GM18502 (cell line): Measurements from ENCODE around the gene CDC14A.
"Not testable (repeated sequence)": the region's sequence is repeated elsewhere in the genome, so short reads cannot be mapped to it uniquely, and the experiment has no call there.

Source experiments
- ATAC-seq: cut with Tn5 transposase; IDR thresholded peaks from one replicate; pipeline ENCODE4 v1.9.1; 2021; ENCODE audit warnings: mild to moderate bottlenecking; ENCODE audit not compliant: unreplicated experiment, poor library complexity

CDC14A gene

DNA sequence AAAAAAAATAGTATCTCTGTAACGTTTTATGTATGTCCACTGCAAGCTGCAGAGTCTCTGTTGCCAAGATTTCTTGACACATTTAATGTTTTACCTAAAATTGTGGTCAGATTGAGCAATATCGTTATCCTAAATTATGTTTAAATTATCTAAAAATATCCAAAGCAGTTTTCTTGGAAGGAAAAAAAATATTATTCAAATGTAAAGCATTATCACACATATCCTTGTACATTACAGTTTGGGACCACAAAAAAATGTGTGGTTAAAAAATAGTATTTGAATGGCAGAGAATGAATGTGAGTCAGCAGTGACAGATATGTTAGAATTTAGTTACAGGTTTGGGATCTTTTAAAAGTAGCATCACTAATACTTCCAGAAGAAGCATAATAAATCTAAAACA, 21.2 kb upstream of the CDC14A start:
- not testable (repeated sequence) for ATAC-seq

DNA sequence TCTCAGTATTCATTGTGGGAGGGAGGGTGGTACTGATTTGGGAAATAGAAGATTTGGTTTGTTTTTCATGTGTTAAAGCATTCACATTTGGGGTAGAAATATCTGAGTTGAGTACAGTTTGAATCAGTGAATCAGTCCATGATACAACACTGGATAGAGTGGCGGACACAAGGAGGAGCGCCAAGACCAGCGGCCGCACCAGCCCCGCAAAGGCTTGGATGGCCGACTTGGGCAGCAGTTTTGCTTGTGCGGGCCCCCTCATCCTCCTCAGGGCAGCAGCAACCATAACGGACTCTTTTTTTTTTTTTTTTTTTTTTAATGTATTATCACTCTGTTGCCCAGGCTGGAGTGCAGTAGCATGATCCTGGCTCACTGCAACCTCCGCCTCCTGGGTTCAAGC, 20.0 kb upstream of the CDC14A start:
- ATAC-seq, result no peak

DNA sequence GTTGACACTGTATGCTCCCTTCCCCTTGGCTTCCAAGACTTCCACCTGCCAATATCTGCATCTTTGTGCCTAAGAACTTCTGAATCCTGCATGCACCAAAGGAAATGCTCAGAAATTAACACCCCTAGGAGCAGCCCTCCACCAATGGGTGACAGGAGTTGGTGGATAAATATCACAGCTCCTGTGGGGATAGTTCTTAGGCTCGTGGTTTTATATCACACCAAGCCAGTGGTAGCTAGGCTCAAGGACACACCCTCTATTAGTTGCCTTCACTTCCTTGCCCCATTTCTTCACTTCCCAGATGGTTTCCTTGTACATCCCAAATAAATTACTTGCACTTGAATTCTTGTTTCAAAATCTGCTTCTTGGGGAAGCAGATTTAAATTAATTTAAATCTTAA, 16.9 kb upstream of the CDC14A start:
- no peak for ATAC-seq

DNA sequence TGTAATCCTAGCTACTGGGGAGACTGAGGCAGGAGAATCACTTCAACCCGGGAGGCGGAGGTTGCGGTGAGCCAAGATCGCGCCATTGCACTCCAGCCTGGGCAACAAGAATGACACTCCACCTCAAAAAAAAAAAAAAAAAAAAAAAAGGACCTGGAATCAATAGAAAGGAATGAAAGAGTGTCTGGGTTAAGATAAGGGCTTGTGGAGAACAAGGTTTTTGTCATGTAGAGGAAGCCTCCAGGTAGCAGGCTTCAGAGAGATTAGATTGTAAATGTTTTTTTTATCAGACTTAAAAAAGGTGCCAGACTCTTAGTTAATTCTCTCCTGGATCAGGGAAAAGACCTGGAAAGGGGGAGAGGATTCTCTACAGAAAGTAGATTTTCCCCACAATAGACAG, 14.4 kb upstream of the CDC14A start:
- not testable (repeated sequence) for ATAC-seq

DNA sequence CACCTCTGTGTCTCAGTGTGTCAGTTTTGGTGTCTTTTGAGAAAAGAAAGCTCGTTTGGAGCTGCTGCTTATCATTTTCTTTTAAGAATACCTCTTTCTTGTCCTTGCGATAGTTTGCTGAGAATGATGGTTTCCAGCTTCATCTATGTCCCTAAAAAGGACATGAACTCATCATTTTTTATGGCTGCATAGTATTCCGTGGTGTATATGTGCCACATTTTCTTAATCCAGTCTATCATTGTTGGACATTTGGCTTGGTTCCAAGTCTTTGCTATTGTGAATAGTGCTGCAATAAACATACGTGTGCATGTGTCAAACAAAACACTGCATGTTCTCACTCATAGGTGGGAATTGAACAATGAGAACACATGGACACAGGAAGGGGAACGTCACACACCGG, 12.6 kb upstream of the CDC14A start:
- ATAC-seq, result not testable (repeated sequence)

DNA sequence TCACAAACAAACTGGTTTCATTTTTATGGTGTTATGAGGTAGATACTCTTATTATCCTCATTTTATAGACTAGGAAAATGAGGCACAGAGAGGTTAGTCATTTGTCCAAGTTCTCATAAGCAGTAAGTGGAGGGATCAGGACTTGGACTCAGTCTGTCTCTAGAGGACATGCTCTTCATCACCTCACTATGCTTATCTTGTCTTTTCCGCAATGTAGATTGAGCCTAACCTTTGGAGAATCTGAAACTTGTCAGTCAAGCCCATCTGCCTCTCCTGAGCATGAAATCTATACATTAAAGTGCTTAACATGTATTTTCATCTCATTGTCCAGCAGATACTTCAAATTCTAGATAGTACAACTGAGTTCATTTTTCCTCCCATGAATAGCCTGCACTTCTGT, 11.8 kb upstream of the CDC14A start:
- no peak for ATAC-seq

DNA sequence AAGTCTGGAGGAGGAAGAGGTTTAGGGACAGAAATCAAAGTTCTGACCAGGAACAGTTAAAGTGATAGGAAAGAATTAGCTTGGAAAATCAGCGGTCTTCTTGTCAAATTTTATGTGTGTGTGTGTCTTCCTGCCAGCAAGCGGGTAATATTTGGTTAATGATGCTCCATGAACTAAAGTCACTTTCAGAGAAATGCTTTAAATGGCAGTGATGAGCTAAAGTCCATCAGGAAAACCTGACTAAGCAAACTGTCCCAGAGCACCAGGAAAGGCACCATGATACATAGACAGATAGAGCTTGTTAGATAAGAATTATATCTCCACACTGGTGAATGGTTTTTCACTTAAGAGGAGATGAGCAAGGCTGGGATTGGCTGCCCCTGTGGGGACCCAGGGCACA, 10.0 kb upstream of the CDC14A start:
- ATAC-seq, result no peak

DNA sequence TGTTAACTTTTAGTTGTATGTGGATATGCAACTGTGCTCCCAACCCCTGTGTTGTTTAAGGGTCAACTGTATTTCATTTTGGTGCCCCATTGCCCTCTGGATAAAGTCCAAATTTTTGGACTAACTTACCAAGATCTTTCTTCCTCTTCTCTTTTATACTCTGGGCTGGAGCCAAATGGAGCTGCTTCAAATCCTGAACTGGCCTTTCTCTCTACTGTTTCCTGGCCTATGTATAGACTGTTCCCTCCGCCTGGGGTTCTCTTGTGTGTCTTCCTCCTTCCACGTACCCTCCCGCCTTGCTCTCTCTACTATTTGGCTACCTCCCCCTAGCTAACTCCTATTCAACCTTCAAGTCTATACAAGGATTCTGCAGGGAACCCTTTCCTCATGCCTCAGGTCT, 8.4 kb upstream of the CDC14A start:
- ATAC-seq, result no peak

DNA sequence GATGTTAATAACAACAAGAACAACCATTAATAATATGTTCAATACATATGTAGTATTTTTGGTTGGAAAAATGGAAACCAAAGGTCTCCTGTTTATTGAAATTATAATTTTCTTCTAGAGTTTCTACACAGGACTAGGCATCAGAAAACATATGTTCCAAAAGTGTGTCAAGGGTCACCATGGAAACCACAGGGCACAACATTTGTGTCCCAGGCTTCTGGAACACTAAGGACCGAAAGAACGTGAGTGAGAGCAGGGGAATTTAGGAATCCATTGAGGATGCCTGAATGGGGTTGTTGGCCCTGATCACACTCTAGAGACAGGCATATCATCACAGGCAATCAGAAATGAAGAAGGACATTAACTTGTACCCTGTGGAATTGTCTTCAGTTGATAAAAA, 7.5 kb upstream of the CDC14A start:
- ATAC-seq, result no peak

DNA sequence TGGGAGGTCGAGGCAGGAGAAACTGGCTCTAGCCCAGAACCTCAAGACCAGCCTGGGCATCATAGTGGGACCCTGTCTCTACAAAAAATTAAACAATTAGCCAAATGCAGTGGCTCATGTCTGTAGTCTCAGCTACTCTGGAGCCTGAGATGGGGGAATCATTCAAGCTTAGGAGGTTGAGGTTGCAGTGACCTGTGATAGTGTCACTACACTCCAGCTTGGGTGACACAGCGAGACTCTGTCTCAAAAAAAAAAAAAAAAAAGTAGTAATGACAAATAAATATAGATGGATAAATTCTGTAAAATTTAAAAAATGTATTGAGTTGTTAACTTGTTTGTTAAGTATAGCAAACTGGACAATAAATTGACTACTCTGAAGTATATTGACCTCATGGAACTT, 5.9 kb upstream of the CDC14A start:
- no peak for ATAC-seq

DNA sequence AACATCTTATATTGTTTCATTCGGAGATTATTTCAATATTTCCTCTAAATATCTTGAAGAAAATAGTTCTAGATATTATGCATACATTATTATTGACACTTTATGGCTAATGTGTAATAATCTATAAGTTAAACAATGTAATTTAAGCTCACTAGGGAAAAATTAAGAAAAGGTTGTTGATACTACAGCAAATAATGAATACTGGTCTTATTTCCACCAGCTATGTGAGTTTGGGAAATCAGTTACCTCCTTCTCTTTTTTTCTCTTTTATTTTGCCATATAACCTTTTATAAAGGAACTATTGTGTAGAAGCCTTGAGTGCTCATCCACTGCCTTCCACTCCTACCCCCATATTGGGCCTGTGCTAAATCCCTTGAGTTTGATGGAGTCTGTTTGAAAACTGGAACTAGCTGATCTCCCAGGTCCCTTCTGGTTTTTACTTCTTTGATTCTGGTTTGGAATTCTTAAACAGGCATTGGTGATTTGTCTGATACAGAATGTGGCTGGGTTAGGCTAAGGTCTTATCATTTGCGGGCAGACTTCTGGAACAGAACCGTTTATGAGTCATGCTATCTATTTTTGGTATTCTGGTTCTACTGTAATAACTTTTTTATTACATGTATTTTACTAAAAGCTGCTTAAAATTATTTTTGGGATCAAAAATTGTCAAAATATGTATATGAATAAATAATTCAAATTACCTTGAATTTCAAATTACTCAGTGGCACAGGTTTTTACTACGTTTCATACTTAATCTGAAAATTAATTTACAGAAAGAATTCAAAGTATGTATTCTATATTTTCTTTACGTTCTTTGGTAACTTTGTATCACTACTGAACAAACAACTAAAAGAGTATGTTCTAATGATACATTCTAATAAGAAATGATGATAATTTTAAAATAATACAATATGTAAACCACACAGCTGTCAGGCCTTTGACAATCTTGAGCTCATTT, 5.0 kb upstream of the CDC14A start:
- no peak for ATAC-seq

DNA sequence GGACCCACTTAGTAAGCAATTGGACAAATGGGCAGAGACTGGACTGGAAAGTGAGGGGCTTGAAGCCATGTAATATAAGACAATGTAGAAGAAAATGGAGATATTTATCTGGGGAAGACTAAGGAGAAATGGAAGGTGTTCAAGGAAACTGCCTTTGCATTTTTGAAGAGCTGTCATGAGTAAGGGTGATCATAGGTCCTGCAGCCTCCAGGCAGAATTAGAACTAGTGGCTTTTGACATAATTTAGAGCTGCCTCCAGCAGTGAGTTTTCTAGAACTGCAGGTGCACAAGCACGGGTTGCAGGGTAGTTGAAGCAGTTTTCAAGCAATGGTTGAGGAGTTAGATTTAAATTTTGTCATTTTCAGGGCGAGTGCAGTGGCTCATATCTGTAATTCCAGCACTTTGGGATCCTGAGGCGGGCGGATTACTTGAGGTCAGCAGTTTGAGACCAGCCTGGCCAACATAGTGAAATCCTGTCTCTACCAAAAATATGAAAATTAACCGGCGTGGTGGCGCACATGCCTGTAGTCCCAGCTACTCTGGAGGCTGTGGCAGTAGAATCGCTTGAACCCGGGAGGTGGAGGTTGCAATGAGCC, 3.7 kb upstream of the CDC14A start:
- ATAC-seq, result no peak

DNA sequence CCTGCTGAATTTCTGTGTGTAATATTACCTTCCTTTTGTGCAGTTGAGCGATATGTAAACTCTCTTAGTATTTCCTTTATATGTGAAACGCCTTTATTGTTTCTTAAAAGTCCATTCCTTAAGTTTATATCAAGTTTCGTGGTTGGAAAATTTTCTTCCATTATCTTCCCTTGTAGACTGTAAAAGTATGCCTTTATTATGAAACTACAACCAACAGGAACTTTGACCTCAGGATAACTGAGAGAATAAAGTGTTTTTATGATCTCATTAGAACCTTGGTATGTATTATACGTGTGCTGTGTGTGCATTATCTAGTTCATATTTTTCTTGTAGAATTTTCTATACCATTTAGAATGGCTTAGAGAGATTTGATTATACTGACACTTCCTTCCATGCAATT, 3.1 kb upstream of the CDC14A start:
- ATAC-seq, result no peak

DNA sequence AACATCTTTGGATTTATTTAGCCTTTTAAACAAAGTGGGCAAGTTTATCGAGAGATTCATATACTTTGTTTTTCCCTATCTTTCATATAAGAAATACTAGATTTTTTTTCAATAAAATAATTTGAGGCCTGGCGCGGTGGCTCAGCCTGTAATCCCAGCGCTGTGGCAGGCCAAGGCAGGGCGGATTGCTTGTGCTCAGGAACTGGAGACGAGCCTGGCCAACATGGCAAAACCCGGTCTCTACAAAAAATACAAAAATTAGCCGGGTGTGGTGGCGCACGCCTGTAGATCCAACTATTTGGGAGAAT, 1.6 kb upstream of the CDC14A start:
- no peak for ATAC-seq

DNA sequence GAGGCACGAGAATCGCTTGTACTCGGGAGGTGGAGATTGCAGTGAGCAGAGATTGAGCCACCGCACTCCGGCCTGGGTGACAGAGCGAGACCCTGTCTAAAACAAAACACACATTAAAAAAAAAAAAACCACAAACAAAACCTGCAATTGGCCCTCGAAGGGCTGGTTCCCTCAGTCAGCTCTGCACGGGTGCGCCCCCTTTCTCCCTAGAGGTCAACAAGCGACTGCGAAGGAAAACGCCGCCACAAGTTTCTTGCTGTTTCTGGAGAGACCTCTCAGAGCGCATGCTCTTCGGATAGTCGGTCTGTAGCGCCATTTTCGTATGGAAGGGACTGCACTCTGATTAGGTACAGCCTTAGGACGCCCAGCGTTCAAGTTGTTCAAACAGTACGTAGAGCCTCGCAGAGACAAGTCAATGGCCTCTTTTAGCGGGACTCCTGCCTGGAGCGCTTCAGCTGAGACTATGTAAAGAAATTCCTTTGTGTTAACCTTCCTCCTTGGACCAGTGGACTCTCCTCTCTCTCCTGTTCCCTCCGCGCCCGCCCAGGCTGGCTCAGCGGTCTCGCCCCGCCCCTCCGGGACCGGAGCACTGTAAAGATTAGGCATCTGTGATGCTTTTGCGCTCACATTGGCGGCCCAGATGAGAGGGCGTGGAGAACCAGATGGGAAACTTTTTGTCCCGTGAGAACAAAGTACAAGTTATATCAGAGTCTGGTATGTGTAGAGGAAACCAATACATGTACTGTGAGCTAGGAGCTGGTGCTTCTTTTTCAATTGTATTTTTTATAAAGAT, 1.0 kb upstream of the CDC14A start:
- peak; percentile 74 for ATAC-seq

DNA sequence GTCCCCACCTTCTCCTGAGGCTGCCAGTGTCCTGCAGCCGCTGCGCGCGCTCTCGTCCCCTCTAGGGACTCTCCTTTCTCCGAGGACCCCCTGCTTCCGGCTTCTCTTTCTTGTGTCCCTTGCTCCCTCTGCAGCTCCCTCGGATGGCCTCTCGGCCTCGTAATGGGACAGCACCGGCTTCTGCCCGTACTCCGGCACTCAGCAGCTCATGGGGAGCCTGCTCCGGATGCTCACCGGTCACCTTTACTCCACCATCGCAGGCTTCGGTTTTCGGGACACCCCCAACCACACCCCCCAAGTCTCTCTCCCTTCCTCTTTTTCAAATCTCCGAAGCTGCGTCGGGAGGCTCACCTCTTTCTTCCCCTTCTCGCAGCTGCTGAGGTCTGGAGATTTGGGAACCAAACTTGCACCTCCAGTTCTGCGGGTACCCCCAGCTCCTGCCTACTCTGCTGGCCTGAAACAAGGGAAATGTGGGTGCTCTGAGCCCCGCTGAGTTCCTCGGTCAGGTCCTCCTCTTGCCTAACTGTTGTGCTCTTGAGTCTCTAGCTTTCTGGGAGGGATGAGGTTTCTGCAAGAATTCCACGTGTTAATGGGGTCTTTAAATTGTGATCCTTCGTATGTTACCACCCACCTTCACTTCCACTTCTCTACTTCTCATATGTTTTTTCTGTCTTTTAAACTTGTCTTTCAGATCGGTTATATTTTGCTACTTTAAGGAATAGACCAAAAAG, 930 bp downstream of the CDC14A start:
- ATAC-seq, result peak; percentile 26

DNA sequence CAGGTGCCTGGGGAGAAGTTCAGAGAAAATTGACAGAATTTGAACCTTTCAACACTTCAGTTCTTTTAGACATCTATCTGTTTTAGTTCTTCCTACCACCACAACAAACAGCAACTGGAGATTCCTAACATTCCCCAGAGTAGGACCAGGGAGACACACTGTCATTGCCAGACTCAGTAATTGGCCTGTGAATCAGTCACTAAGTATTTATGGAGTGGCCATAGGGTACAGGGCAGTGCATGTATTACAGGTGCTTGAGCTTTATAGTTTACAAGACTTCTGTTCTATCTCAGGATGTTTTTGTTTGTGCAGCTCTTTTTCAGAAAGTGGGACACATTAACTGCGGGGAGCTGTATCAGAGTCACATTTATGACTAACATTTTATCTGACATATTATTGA, 1.7 kb downstream of the CDC14A start:
- ATAC-seq, result no peak

DNA sequence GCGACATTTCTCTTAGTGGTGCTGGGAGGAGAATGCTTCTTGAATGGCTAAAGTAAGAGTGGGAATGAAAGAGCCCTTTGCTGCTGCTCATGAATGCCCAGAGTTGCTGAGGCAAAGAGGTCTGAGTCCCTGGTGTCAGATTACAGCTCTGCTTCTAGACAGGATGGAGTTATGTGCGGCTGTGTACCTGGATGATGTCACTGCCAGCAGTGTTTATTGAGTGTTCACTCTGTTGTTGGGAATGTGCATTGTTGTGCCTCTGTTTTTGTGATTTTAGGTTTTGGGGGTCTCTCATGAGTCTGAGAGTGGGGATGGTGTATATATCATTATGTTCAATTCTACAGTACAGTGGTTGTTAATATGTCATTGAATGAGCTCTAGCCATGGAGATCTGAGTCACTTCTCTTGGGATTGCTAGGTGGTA, 2.7 kb downstream of the CDC14A start:
- ATAC-seq, result no peak

DNA sequence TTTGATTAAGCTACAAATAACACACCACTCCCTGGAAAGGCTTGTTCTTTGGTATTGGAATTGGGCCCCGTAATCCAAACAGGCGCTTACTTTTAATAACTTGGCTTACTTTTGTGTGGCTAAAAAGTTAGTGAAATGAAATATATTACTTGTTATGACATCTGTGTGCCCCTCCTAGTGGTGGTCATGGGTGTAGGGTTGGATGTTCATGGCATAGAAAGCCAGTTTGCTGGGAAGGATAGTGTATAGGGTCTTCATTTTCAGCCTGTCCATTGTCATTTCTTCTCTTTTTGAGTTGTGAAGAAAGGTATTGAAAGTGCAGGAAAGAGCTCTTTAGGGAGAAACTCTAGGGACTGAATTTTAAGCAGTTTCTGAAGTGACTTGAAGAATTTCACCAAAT, 5.9 kb downstream of the CDC14A start:
- ATAC-seq, result peak; percentile 41

DNA sequence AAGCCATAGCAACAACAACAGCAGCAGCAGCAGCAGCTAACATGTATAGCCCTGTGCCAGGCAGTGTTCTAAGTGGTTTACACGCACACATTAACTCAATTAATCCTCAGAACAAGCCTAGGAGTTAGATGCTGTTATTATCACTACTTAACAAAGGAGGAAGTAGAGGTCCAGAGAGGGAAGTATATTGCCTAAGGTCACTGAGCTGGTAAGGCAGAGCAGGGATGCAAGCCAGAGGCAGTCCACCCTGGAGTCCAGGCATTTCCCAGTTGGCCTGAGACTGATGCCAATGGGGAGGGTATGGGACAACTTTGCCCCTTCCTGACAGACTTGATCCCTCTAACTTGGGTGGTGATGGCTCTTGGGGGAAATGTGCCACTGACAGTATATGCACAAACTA, 6.8 kb downstream of the CDC14A start:
- no peak for ATAC-seq
